OCI-LY7 (cell line): Measurements from ENCODE around the gene ESR2.

Experiments used
- EZH2phosphoT487 ChIP-seq: fragments of 200-600 bp; sonication (generic); IDR thresholded peaks from 2 replicates; pipeline ENCODE4 v1.6.1; 2018; ENCODE audit warnings: low read depth, borderline replicate concordance, mild to moderate bottlenecking, mixed run types, antibody characterized with exemption, low read length, moderate library complexity, mixed read lengths
- TF ChIP-seq, protein P1 (sequence below): fragments of 200-600 bp; sonication (generic); conservative IDR thresholded peaks from 2 replicates; pipeline ENCODE4 v1.5.1; 2014; ENCODE audit warnings: mild to moderate bottlenecking, antibody characterized with exemption, low read length, moderate library complexity, mixed read lengths

- TF ChIP-seq, protein P1, sequence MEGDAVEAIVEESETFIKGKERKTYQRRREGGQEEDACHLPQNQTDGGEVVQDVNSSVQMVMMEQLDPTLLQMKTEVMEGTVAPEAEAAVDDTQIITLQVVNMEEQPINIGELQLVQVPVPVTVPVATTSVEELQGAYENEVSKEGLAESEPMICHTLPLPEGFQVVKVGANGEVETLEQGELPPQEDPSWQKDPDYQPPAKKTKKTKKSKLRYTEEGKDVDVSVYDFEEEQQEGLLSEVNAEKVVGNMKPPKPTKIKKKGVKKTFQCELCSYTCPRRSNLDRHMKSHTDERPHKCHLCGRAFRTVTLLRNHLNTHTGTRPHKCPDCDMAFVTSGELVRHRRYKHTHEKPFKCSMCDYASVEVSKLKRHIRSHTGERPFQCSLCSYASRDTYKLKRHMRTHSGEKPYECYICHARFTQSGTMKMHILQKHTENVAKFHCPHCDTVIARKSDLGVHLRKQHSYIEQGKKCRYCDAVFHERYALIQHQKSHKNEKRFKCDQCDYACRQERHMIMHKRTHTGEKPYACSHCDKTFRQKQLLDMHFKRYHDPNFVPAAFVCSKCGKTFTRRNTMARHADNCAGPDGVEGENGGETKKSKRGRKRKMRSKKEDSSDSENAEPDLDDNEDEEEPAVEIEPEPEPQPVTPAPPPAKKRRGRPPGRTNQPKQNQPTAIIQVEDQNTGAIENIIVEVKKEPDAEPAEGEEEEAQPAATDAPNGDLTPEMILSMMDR, result no peak
- TF ChIP-seq EZH2phosphoT487, result no peak
Observed at GRCh38 chr14:64196814-64197411, 97.3 kb downstream of the ESR2 start.
